Measurements from ENCODE around the gene RNF14. TPM values are rescaled to one million over a fixed set of nuclear protein-coding genes. Genes with fewer than 3 reads are reported as not detected.

RNF14 gene
- total RNA-seq, 1 experiment from 2014 or later: 37.5 TPM

DNA sequence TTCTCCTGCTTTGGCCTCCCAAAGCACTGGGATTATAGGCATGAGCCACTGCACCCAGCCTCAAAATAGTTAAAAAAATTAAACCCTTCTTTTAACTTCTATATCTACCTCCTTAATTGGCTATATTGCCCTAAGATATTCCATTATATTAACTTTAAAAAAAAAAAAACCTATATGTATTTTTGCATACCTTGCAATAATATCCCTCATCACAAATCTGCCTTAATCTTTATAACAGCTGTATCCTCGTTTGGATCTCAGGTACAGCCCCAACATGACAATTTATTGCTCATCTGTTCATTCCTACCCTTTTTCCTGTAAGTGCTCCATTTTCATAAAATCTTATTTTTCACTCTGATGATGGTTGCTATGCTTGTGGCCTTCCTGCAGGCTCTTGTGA lies 31.3 kb downstream of the RNF14 start:
- POLR2A ChIA-PET: no interaction called here

GRCh38 chr5:142000704-142001484 lies 32.0 kb downstream of the RNF14 start:
- intact Hi-C loops (cut with micrococcal nuclease): no loop called here
- RAD21 ChIA-PET (ENCODE audit: low non-redundant PET in 1 of 2, low total read pairs in 2 of 2, uncharacterized antibody in 2 of 2, unreplicated experiment in 2 of 2): no interaction called here
- Histone ChIP-seq H3K79me2 (ENCODE audit: insufficient read depth, low read length) (no peaks in the 10 kb centered on the region), H3K9me2 (ENCODE audit: insufficient read depth) (no peaks in the 10 kb centered on the region), H3K9ac (ENCODE audit: low read length) (no peak overlapping the region), H3K27ac (ENCODE audit: low read depth, low read length) (no peak overlapping the region), H3K9me3 (ENCODE audit: control insufficient read depth in 1 of 2, insufficient read depth in 1 of 2, low read depth in 1 of 2, low read length in 2 of 2) (no peaks in the 10 kb centered on the region), H3K4me2 (ENCODE audit: low read length) (no peak overlapping the region), H3K27me3 (ENCODE audit: insufficient read depth, low read length) (no peaks in the 10 kb centered on the region), H3K4me1 (ENCODE audit: control insufficient read depth in 1 of 2, insufficient read depth in 2 of 2, low read length in 2 of 2) (no peaks in the 10 kb centered on the region), H3K36me3 (ENCODE audit: control insufficient read depth in 1 of 2, insufficient read depth in 2 of 2, low read length in 2 of 2) (peaks cover 14 to 39% of the 10 kb centered on the region in 2 experiments), H4K20me1 (ENCODE audit: insufficient read depth) (no peaks in the 10 kb centered on the region), H3K4me3 (replicated peaks in 1 of 2; ENCODE audit: low read depth in 1 of 2, low read length in 2 of 2) (no peak overlapping the region), H2AFZ (ENCODE audit: low read depth, low read length, poor library complexity, severe bottlenecking) (no peak overlapping the region)
- no TSS peak for BruUV-seq (replicated peaks)
- TF ChIP-seq SP1 (IDR thresholded peaks at IDR 0.05; ENCODE audit: low read depth) (no peak), CTCF (IDR thresholded peaks at IDR 0.05 in 2 of 3, conservative IDR thresholded peaks at IDR 0.05 in 1 of 3; ENCODE audit: borderline replicate concordance in 1 of 3, insufficient read depth in 1 of 3, low read depth in 2 of 3, low read length in 2 of 3) (peak; percentile 23 to 56 (median 48); a peak in 5 of 6 replicates), RAD21 (IDR thresholded peaks at IDR 0.05; ENCODE audit: low read depth) (peak; percentile 51)
- POLR2A ChIA-PET: no interaction called here
- CTCF ChIA-PET: interaction anchor here (1.1 to 2.8 kb wide), 3 partner anchors 11 to 437 kb away, joined by 3 to 14 read pairs (median 9); partner anchors contain the start of gene GNPDA1
- no peak for DNase-seq (ENCODE audit: low read depth, low spot score)
- ATAC-seq: peak; percentile 74

More for the DNA sequence above, 31.3 kb downstream of the RNF14 start:
- RAD21 ChIA-PET (ENCODE audit: low non-redundant PET in 1 of 2, low total read pairs in 2 of 2, uncharacterized antibody in 2 of 2, unreplicated experiment in 2 of 2): no interaction called here
- Histone ChIP-seq H3K4me3 (replicated peaks in 1 of 2; ENCODE audit: low read depth in 1 of 2, low read length in 2 of 2) (no peak overlapping the region), H3K4me2 (ENCODE audit: low read length) (no peak overlapping the region), H3K4me1 (ENCODE audit: control insufficient read depth in 1 of 2, insufficient read depth in 2 of 2, low read length in 2 of 2) (no peaks in the 10 kb centered on the region), H3K79me2 (ENCODE audit: insufficient read depth, low read length) (no peaks in the 10 kb centered on the region), H3K27me3 (ENCODE audit: insufficient read depth, low read length) (no peaks in the 10 kb centered on the region), H3K9ac (ENCODE audit: low read length) (no peak overlapping the region), H3K27ac (ENCODE audit: low read depth, low read length) (no peak overlapping the region), H3K9me3 (ENCODE audit: control insufficient read depth in 1 of 2, insufficient read depth in 1 of 2, low read depth in 1 of 2, low read length in 2 of 2) (no peaks in the 10 kb centered on the region), H4K20me1 (ENCODE audit: insufficient read depth) (no peaks in the 10 kb centered on the region), H2AFZ (ENCODE audit: low read depth, low read length, poor library complexity, severe bottlenecking) (no peak overlapping the region), H3K9me2 (ENCODE audit: insufficient read depth) (no peaks in the 10 kb centered on the region), H3K36me3 (ENCODE audit: control insufficient read depth in 1 of 2, insufficient read depth in 2 of 2, low read length in 2 of 2) (peaks cover 14 to 35% of the 10 kb centered on the region in 2 experiments)
- no peak for DNase-seq (ENCODE audit: low read depth, low spot score)
- CTCF ChIA-PET: interaction anchor here (1.1 to 2.8 kb wide), 3 partner anchors 12 to 436 kb away, joined by 3 to 14 read pairs (median 9); partner anchors contain the start of gene GNPDA1
- intact Hi-C loops (cut with micrococcal nuclease): no loop called here
- no peak for ATAC-seq
- TF ChIP-seq FOSL1 (IDR thresholded peaks at IDR 0.05; ENCODE audit: low read depth): no peak
- TF ChIP-seq RAD21 (IDR thresholded peaks at IDR 0.05; ENCODE audit: low read depth): no peak
- no peak for TF ChIP-seq SRF (IDR thresholded peaks at IDR 0.05; ENCODE audit: low read depth)
- no peak for TF ChIP-seq POLR2A (IDR thresholded peaks at IDR 0.05; ENCODE audit: borderline replicate concordance, extremely low read depth, insufficient read depth, insufficient read length)
- TF ChIP-seq, protein P1, sequence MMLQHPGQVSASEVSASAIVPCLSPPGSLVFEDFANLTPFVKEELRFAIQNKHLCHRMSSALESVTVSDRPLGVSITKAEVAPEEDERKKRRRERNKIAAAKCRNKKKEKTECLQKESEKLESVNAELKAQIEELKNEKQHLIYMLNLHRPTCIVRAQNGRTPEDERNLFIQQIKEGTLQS (IDR thresholded peaks at IDR 0.05): no peak
- TF ChIP-seq EZH2phosphoT487 (IDR thresholded peaks at IDR 0.05; ENCODE audit: borderline replicate concordance): no peak
- BruUV-seq (replicated peaks): no TSS peak

All from HCT116 (cell line).